Kidney epithelial cell (primary cell): ENCODE results near the gene METTL9. TPM values are rescaled to one million over a fixed set of nuclear protein-coding genes. Genes with fewer than 3 reads are reported as not detected.
"Not testable (repeated sequence)": the region's sequence is repeated elsewhere in the genome, so short reads cannot be mapped to it uniquely, and the experiment has no call there.

Experiments
- DNase-seq: peaks from one replicate; pipeline ENCODE4 v3.0.0-alpha.2; 2010; ENCODE audit warnings: low read depth
- H3K27me3 ChIP-seq: 2 replicates; pipeline ENCODE4 v1.6.0; 2011; ENCODE audit warnings: low read length; ENCODE audit not compliant: control insufficient read depth, insufficient read depth
- H3K36me3 ChIP-seq: 2 replicates; pipeline ENCODE4 v1.5.1; 2011; ENCODE audit warnings: low read length; ENCODE audit not compliant: control insufficient read depth, insufficient read depth
- H3K4me3 ChIP-seq: 2 replicates; pipeline ENCODE4 v1.5.1; 2011; ENCODE audit warnings: low read depth, mild to moderate bottlenecking, control low read depth, low read length
- CTCF ChIP-seq: IDR thresholded peaks from 2 replicates; pipeline ENCODE4 v1.5.1; 2011; ENCODE audit warnings: mild to moderate bottlenecking, moderate library complexity, low read length, control low read depth, inconsistent platforms; ENCODE audit not compliant: insufficient read depth, poor library complexity, severe bottlenecking
- total RNA-seq: library from RNA; depleted of rRNA; stranded (reverse); fragments of >200 nt; gene quantifications from 2 replicates; pipeline ENCODE4 v1.2.3, GENCODE V29; 2015

Gene METTL9
- total RNA-seq, 1 donor from 2014 or later, result 188 TPM

- no peak for DNase-seq
- H3K36me3 ChIP-seq, result peaks cover 2% of the 10 kb centered on the region
Measured at GRCh38 chr16:21628121-21628726, 28.8 kb downstream of the METTL9 start.

GRCh38 chr16:21628772-21629171 lies 29.4 kb downstream of the METTL9 start:
- no peak for TF ChIP-seq CTCF
- Histone ChIP-seq H3K36me3 (peaks cover 2% of the 10 kb centered on the region), H3K27me3 (no peaks in the 10 kb centered on the region), H3K4me3 (no peak overlapping the region)
- DNase-seq, result no peak

More at GRCh38 chr16:21628121-21628726, 28.8 kb downstream of the METTL9 start:
- TF ChIP-seq CTCF, result no peak
- no peaks in the 10 kb centered on the region for H3K27me3 ChIP-seq
- H3K4me3 ChIP-seq, result no peak overlapping the region

- H3K27me3 ChIP-seq, H3K36me3 ChIP-seq, DNase-seq, H3K4me3 ChIP-seq: not testable (repeated sequence)
Measured at GRCh38 chr16:21629616-21630539, 30.5 kb downstream of the METTL9 start.

GRCh38 chr16:21630866-21631265 lies 31.5 kb downstream of the METTL9 start:
- not testable (repeated sequence) for H3K27me3 ChIP-seq, H3K36me3 ChIP-seq, DNase-seq, H3K4me3 ChIP-seq

- not testable (repeated sequence) for H3K27me3 ChIP-seq, DNase-seq, H3K36me3 ChIP-seq, H3K4me3 ChIP-seq
Measured at GRCh38 chr16:21631376-21631775, 32.0 kb downstream of the METTL9 start.

- not testable (repeated sequence) for H3K36me3 ChIP-seq, H3K4me3 ChIP-seq, DNase-seq, H3K27me3 ChIP-seq
Measured at GRCh38 chr16:21631951-21632575, 32.7 kb downstream of the METTL9 start.

- no peaks in the 10 kb centered on the region for H3K27me3 ChIP-seq
- H3K36me3 ChIP-seq, result peaks cover 2% of the 10 kb centered on the region
- TF ChIP-seq CTCF, result no peak
- DNase-seq, result no peak
- H3K4me3 ChIP-seq, result no peak overlapping the region
Measured at GRCh38 chr16:21634216-21634615, 34.8 kb downstream of the METTL9 start.

- not testable (repeated sequence) for H3K36me3 ChIP-seq
Measured at GRCh38 chr16:21635694-21636093, 36.3 kb downstream of the METTL9 start.

More at GRCh38 chr16:21635694-21636093, 36.3 kb downstream of the METTL9 start:
- H3K27me3 ChIP-seq, H3K4me3 ChIP-seq, DNase-seq: not testable (repeated sequence)
